NCI-H1930 (cell line): ENCODE data around the gene AOAH.

Experiments used
- DNase-seq, 2 experiments: peaks; one replicate each; lab custom pipeline; 2025; lab: John Stamatoyannopoulos, UW

Gene AOAH

GRCh38 chr7:36547416-36547815, 176.9 kb downstream of the AOAH start:
- no peak for DNase-seq

- no peak for DNase-seq
These were observed 178.0 kb downstream of the AOAH start for GRCh38 chr7:36546331-36546730.

GRCh38 chr7:36545291-36545690, 179.0 kb downstream of the AOAH start:
- no peak for DNase-seq

- DNase-seq: no peak
These were observed 186.2 kb downstream of the AOAH start for GRCh38 chr7:36538126-36538525.

GRCh38 chr7:36535866-36536664, 188.2 kb downstream of the AOAH start:
- no peak for DNase-seq

- DNase-seq: no peak
These were observed 190.6 kb downstream of the AOAH start for GRCh38 chr7:36533717-36534116.

- no peak for DNase-seq
These were observed 191.3 kb downstream of the AOAH start for GRCh38 chr7:36532981-36533499.

- DNase-seq: no peak
These were observed 192.3 kb downstream of the AOAH start for GRCh38 chr7:36531951-36532350.

- DNase-seq: no peak
These were observed 193.8 kb downstream of the AOAH start for GRCh38 chr7:36530456-36530855.

- DNase-seq: no peak
These were observed 196.8 kb downstream of the AOAH start for GRCh38 chr7:36527549-36527913.

GRCh38 chr7:36526863-36527548, 197.3 kb downstream of the AOAH start:
- DNase-seq: no peak

GRCh38 chr7:36523371-36524101, 200.8 kb downstream of the AOAH start:
- DNase-seq: no peak

GRCh38 chr7:36522453-36523007, 201.8 kb downstream of the AOAH start:
- no peak for DNase-seq

- DNase-seq: no peak
These were observed 202.4 kb downstream of the AOAH start for GRCh38 chr7:36521911-36522310.

GRCh38 chr7:36521133-36521532, 203.2 kb downstream of the AOAH start:
- DNase-seq: no peak

GRCh38 chr7:36515847-36516246, 208.4 kb downstream of the AOAH start:
- no peak for DNase-seq

GRCh38 chr7:36514289-36515243, 209.7 kb downstream of the AOAH start:
- DNase-seq: no peak

GRCh38 chr7:36513393-36513792, 210.9 kb downstream of the AOAH start:
- no peak for DNase-seq

- DNase-seq: no peak
These were observed 211.7 kb downstream of the AOAH start for GRCh38 chr7:36512616-36513015.

GRCh38 chr7:36509962-36510361, 214.3 kb downstream of the AOAH start:
- no peak for DNase-seq
